IPS-NIHi7 (cell line): ENCODE measurements around the gene ZNF593OS.

Experiments
- DNase-seq: peaks from one replicate; pipeline ENCODE4 v3.0.0; 2012; ENCODE audit warnings: mixed read lengths; ENCODE audit errors: extremely low spot score

ZNF593OS gene

GRCh38 chr1:26184086-26184485 lies 12.5 kb upstream of the ZNF593OS start:
- no peak for DNase-seq

DNA sequence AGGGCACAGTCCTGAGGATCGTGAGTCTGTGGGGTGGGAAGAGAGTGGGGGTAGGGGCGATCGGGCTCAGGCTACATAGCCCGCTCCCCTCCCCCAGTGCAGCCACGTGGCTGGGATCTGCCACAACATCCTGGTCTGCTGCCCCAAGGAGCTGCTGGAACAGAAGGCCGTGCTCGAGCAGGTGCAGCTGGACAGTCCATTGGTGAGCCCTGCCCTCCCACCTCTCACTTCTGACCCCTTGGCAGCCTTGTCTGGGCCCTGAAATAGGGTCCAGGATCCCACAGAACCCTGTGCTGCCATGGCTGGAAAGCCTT lies 10.7 kb upstream of the ZNF593OS start:
- DNase-seq = no peak

DNA sequence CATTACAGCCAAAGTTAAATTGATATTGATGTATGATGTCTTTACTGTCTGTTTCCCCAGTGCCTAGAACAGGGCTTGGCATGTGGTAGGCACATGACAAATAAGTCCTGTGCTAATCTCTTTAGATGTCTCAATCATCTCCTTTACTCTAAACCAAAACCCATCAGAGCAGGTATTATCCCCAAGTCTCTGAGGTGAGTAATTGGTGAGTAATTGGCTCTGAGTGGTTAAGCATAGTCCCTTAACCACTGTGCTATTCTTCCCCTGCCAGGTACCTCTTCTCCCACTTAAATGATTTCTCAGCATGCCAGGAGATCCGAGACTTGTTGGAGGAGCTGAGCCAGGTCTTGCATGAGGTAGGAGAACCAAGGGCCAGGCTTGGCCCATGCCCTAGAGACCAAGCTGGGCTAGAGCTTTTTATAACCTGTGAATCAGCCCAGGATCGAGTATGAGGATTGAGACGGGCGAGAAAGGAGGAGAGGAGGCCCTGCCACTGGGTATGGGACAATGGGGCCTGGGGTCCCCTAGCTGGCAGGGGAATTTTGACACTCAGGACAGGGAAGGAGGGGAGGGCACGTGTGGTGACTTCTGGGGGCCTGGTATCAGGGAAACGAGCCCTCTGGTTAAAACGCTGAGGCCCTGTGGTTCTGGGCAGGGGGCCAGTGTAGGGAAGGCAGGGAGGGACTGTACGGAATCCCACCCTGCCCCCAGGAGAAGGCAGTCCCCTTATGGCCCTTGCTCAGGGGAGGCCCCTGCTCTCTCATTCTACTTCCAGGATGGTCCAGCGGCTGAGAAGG lies 10.2 kb upstream of the ZNF593OS start:
- no peak for DNase-seq

- no peak for DNase-seq
Observed at GRCh38 chr1:26180010-26180506, 8.4 kb upstream of the ZNF593OS start.

GRCh38 chr1:26177182-26177684 lies 5.6 kb upstream of the ZNF593OS start, which contains the start of gene CNKSR1:
TSS of gene CNKSR1 (plus strand) at chr1:26177491. CDS start at chr1:26177548, 57 bp downstream.
- DNase-seq = peak; percentile 96

DNA sequence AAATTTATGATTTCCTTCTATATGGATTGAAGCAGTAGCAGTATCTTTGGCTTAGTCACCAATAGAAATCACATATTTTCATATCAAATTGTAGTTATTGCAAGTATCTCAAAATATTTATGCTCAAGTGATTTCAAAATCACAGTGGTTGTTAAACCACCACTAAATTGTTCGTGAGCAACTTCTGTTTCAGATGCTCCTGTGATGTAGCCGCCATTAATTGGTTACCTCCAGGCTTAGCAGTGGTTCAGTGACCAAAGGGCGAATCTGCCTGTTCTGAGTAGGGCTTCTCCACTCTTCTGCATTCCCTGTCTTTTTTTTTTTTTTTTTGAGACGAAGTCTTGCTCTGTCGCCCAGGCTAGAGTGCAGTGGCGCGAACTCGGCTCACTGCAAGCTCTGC lies 3.7 kb upstream of the ZNF593OS start:
- no peak for DNase-seq

- no peak for DNase-seq
Observed at GRCh38 chr1:26170472-26170821, 1.2 kb downstream of the ZNF593OS start.

DNA sequence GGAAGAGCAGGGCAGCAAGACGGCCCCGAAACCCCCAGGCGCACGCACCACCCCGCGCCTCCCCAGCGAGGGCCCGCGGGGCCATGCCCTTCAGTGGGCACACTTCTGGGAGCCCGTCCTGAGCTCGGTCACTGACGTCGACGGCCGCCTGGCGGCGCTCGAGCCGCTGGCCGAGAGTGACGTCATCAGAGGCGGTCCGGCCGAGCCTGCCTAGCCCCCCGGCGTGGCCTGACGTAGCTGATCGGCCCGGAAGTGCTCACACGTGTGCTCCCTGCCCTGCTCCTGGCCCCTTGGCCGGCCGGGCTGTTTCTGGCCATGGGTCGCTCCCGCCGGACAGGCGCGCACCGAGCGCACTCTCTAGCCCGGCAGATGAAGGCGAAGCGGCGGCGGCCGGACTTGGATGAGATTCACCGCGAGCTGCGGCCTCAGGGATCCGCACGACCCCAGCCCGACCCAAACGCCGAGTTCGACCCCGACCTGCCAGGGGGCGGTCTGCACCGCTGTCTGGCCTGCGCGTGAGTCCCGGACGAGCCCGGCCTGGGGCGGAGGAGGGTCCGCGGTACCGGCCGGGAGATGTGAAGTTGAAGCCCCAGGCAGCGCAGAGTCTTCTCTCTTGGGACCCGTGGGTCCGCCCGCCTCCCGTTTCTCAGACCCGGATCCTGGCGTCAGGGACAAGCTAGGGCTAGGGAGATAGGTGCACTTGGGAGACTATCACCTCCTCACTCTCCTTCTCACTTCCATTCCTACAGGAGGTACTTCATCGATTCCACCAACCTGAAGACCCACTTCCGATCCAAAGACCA lies 1.8 kb downstream of the ZNF593OS start, which contains the start of gene ZNF593:
ZNF593 (plus strand) TSS at position 240 of the 803 bp plus-strand sequence; CDS start at position 316, 76 bp downstream.
- peak; percentile 97 for DNase-seq

GRCh38 chr1:26169198-26169554 lies 2.5 kb downstream of the ZNF593OS start:
- no peak for DNase-seq

- DNase-seq = no peak
Observed at GRCh38 chr1:26168410-26169197, 3.0 kb downstream of the ZNF593OS start, which contains the start of gene C1orf232. TSS of gene C1orf232 (minus strand) at chr1:26168963. CDS start at chr1:26168499, 464 bp downstream.

DNA sequence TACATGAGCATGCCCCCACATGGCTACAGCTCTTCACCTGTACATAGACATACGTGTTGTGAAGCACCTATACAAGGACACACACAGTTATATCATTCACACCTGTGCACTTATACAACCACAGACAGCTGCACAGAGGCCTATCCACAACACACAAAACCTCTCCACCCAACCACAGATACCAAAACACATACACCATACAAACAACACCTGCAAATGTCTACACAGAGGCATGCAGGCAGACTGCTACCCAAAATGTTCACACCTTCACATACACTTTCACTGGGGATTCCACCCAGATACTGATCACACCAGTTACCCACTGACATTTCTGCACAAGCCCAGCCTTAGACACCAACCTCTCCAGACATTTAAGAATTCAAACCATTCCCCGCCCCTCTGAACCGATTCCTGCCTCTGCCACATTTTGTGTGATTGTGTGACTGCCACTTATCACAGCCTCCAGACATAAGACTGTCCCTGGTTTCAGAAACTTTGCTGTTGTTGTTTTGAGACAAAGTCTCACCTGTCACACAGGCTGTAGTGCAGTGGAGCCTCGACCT lies 4.8 kb downstream of the ZNF593OS start:
- no peak for DNase-seq

DNA sequence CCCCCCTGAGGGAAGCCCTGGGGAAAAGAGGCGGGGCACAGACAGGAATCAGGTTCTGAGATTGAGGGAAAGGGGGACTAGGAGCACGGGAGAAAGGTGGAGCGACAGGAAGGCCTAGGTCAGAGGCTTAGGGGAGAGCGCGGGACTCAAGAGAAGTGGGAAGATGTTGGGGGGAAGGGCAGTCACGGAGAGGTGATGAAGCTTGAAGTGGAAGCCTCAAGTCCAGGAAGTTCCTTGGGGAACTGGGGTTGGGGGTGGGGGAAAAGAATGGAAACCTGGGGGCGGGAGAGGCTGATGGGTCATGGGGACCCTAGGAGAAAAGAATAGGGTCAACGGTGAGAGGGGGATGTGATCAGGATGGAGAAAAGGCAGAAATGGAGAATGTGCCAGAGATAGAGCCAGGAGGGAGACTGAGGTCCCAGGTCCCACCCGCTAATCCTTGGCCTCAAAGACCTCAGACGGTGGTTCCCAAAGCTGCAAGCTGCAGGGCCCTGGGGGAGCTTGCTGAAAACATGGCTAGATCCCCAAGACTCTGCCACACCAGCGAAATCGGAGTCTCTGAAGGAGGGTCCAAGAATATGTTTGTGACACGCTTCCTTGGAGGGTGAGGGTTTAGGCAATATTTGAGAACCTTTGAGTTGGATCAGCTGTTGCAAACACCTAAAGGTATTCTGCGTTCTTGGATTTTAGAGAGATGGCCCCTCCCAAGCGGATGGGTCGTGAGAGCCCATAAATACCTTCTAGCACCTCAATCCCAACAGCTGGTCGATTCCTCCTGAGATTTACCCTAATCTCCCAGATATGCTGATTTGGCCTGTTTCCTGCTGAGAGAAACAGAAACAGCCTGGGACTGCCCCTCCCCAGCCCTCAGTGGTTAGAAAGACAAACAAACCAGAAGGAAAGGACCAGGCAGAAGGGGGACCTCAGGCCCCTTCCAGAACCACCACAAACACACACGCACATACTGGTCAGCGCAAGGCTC lies 6.5 kb downstream of the ZNF593OS start:
- no peak for DNase-seq

GRCh38 chr1:26164036-26164860 lies 7.4 kb downstream of the ZNF593OS start:
- peak; percentile 74 for DNase-seq

DNA sequence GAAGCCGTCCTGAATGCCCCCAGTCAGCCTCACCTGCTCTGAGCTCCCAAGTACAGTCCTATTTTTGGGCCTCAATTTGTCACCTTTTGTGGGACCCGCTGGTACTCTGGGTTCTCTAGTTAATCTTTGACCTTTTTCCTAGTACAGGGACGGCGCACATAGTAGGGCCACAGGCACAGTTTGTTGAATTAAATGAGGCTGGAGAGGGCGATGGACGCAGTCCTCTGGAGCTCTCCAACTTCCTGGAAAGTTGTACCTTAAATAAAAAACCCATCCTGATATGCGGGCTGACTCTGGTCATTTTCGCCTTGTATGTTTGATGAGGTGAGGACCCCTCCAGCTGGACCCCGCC lies 8.0 kb downstream of the ZNF593OS start:
- DNase-seq = no peak

- peak; percentile 27 for DNase-seq
Observed at GRCh38 chr1:26162220-26162709, 9.4 kb downstream of the ZNF593OS start.

- DNase-seq = peak; percentile 54
Observed at GRCh38 chr1:26161415-26162219, 10.0 kb downstream of the ZNF593OS start.

DNA sequence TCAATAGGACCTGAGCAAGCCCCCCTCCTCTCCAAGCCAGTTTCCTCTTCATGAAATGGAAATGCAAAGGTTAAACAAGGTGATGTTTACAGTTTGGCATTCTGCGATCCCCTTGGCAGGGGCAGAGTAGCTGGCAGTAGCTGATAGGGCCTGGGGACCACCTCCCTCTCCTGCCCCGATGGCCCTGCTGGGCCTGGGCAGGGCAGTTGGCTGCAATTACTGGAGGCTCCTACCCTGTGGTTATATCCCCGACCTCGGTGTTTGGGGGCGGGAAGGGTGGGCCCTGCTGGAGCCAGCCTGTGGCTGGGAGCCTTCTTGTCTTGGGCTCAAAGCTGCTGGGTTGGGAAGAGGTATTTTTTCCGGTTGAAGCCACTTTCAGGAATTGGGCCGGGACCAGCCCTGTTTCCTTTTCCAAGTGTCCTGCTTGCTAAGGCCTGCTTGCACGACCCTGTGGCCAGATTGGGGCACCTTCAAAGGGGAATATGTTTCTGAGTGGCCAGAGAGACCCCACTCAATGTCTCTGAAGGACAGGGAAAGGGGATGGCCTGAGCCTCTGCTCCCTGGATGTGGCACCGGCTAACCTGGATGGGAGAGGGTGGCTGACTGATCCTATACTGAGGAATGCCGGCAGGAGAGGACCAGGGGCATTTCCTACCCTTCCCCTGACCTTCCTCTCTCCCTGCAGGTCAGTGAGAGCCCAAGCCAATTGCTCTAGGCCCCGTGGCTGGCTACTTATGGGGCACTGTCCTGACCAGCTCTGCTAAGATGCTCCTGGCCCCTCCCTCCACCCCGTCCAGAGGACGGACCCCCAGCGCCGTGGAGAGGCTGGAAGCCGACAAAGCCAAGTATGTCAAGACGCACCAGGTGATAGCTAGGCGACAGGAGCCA lies 10.9 kb downstream of the ZNF593OS start:
- DNase-seq = peak; percentile 16

DNA sequence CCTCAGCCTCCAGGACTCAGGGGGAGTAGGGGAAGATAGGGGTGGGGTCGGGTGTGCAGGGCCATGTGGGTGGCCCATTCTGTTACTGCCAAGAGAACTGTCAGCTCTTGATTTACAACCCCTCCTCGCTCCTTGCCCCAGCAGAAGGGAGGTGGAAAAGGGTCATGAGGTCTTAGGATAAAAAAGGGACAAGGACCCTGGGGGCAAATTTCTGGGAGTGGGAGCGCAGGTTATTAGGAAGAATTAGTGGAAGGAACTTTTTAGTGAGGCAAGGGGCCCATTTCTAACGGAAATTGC lies 11.9 kb downstream of the ZNF593OS start:
- no peak for DNase-seq
